NCI-H146 treated with DMSO at 0.1 percent for 48 hours (cell line): Measurements from ENCODE around the gene GCC2.
"Not testable (repeated sequence)": the region's sequence is repeated elsewhere in the genome, so short reads cannot be mapped to it uniquely, and the experiment has no call there.

ENCODE experiments used
- DNase-seq: peaks from one replicate; lab custom pipeline; 2025; ENCODE audit not compliant: unreplicated experiment; lab: John Stamatoyannopoulos, UW

Gene GCC2, protein sequence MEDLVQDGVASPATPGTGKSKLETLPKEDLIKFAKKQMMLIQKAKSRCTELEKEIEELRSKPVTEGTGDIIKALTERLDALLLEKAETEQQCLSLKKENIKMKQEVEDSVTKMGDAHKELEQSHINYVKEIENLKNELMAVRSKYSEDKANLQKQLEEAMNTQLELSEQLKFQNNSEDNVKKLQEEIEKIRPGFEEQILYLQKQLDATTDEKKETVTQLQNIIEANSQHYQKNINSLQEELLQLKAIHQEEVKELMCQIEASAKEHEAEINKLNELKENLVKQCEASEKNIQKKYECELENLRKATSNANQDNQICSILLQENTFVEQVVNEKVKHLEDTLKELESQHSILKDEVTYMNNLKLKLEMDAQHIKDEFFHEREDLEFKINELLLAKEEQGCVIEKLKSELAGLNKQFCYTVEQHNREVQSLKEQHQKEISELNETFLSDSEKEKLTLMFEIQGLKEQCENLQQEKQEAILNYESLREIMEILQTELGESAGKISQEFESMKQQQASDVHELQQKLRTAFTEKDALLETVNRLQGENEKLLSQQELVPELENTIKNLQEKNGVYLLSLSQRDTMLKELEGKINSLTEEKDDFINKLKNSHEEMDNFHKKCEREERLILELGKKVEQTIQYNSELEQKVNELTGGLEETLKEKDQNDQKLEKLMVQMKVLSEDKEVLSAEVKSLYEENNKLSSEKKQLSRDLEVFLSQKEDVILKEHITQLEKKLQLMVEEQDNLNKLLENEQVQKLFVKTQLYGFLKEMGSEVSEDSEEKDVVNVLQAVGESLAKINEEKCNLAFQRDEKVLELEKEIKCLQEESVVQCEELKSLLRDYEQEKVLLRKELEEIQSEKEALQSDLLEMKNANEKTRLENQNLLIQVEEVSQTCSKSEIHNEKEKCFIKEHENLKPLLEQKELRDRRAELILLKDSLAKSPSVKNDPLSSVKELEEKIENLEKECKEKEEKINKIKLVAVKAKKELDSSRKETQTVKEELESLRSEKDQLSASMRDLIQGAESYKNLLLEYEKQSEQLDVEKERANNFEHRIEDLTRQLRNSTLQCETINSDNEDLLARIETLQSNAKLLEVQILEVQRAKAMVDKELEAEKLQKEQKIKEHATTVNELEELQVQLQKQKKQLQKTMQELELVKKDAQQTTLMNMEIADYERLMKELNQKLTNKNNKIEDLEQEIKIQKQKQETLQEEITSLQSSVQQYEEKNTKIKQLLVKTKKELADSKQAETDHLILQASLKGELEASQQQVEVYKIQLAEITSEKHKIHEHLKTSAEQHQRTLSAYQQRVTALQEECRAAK (N-terminal part only)

DNA sequence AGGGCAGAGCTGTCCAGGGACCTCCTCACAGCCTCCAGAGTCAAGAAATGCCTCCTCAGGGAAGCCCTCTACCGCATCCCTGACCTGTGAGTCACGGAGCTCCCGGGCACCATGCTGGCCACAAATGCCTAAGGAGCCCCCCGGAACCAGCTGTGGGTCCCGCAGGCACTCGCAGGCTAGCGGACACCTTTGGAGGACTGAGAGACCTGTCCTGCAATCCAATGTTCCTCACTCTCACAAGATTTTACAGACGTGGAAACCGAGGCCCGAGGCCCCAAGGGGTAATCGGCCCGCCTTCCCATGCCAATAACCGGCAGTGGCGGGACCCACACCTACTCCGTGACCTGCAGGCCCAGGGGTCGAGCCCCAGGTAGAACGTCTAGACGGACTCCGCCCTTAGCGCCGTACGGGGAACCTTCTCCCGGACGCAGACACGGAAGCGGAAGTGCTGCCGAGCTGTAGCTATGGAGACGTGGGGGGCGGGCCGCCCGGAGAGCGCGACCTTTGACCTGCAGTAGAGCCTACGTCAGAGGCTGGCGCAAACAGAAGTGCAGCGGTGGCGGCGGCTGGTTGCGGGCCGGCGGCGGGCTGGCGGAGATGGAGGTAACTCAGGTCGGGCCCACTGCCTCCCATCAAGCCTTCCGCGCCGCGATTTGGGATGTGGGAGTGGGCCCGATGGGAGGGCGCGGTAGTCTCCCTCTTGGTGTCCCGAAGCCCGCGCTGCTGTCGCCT lies at the start of gene GCC2:
Gene GCC2 (plus strand): TSS at position 529 of the 732 bp plus-strand sequence. CDS start 69 bp downstream, at position 598.
- peak; percentile 95 for DNase-seq

DNA sequence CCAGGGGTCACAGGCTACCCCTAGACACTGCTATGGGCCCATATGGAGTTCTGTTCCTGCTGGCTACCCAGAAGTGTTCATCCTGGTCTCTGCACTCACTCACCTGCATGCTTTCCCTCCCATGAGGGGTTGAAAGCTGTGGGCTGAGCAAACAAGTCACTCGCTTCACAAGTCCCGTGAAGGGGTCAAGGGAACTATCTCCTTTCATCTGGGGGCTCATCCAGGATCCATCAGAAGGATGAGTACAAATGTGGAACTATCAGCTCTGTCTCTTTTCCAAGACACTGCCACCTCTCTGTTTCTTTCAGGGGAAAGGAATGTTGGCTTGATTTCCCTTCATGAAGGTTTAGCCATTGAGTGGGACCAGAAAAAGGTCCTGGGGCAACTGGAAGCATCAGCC lies 49.5 kb upstream of the GCC2 start:
- DNase-seq, result no peak

DNA sequence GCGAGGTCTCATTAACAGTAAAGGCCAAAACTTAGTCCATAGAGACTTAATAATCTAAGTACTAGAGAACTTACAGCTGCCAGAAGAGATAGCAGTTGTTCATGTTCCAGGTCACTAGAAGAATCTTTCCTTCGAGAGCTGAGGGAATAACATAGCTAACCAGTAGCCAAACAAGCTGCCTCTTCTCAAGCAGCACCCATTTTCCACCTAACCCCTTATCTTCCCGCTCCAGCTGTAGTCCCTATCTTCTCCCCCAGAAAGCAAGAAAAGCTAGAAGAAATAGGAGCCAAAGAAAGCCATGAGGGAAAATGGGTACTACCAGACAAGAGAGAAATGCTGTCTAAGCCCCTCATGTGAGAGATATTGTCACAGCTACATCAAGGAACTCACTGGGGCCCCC lies 47.2 kb upstream of the GCC2 start:
- no peak for DNase-seq

DNA sequence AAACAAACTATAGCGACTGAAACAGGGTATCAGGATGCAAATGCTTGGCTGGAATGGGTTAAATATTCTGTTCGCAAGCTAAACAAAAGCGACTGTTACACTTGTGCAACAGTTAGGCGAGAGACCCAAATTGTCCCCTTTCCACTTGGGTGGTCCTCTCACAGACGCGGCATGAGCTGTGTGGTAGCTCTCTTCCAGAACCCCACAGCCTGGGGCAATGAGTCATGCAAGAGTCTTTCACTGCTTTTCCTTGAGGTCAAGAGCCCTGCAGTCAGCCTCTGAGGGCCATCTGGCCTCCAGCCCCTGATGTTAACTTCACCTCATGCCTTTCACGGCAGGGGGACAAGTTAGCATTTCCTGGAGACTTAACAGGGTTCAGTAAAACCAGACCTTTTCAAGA lies 45.5 kb upstream of the GCC2 start:
- no peak for DNase-seq

DNA sequence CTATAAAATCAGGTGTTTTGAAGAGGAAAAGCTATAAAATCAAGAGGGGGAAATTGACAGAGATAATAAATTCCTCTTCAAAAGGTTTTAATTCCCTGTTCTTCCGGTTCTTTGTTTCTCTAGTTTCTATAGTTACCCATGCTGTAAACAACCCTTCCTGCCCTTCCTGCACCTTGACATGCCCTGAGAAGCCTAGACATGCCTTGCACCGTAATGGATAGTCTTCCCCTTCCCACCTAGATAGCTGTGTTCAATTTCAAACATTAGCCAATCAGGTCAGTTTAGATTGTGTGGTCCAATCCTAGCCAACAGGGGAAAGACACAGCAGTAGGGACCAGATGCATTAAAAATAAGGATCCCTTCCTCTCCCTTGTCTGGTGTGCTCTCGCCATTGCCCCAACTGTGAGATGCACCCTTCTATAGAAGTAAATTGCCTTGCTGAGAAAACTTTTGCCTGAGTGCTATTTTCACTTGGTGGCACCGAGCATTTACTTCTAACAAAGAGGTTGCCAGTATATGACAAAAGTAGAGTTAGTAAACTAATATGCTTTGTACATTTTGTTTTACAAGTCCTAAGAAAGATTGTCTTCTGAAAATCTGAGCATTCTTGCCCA lies 44.1 kb upstream of the GCC2 start:
- no peak for DNase-seq

DNA sequence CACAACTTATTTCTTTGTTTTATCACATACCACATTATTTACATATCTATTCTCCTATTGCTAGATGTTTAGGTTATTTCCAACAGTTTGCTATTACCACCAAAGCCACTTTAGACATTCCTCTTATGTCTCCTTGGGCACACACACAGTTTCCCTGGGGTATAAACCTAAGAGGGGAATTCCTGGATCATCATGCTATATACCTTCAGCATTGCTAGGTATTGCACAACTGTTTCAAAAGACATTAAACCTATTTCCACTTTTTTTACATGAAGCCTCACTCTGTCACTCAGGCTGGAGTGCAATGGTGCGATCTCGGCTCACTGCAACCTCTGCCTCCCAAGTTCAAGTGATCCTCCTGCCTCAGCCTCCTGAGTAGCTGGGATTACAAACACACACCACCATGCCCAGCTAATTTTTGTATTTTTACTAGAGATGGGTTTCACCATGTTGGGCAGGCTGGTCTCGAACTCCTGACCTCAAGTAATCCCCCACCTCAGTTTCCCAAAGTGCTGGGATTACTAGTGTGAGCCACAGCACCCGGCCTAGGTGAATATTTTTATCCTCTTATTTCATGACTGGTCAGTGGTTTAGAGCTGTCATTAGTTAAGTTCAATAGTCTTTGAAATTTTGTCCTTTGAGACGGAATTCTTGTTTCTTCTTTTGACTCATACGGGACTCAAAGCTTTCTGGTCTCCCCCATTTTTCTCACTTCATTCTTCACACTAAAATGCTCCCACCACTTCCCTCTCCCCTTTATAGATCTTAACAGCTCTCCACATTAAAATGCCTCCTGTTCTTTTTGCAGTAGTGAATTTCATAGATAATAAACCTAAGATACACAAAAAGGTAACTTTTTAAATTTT lies 40.9 kb upstream of the GCC2 start:
- DNase-seq, result no peak

DNA sequence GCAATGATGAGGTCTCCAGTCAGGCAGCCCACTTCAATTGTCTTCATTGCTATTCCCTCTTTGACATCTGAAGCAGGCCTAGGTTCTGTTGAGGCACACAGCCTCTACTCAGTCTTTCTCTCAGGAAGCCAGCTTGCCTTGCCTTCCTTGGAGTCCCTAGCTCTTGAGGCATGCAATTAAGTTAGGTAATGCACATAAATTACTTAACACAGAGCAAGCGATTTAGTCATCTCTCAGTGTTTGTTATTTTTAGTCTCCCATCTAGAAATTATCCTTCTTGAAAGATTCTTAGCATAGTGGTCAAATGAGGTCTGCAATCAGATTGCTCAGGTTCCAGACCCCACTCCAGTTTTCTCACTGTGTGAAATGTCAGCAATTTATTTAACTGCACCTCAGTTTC lies 39.2 kb upstream of the GCC2 start:
- no peak for DNase-seq

DNA sequence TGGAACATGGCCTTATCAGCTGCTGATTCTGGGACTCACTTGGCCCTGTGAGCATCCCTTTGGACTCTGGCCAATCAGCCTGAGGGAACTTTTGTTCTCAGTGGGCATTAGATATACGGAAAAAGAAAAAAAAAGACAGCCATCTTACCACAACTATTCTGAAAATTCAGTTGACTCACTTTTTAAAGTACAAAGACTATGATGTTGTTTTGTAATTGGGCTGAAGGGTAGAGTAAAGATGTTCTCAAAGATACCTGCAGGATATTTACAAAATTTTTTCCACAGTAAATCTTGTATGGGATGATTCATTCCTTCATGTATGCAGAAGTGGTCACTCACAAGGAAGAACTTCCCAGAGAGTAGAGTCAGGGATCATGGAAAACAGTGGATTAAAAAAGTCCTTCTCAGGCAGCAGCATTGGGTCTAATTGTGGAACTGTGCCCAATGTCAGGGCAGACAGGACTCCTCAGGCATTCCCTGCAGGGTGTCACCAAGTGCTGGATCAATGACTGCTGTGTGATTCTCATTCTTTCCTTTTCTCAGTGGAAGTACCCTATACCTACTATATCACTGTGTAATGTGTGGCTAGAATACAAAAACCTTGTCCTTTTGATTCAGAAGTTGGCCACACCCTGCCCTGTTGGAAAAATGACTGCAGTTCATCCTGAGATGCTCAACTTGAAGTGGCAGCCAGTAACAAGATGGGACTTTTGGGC lies 35.9 kb upstream of the GCC2 start:
- no peak for DNase-seq

DNA sequence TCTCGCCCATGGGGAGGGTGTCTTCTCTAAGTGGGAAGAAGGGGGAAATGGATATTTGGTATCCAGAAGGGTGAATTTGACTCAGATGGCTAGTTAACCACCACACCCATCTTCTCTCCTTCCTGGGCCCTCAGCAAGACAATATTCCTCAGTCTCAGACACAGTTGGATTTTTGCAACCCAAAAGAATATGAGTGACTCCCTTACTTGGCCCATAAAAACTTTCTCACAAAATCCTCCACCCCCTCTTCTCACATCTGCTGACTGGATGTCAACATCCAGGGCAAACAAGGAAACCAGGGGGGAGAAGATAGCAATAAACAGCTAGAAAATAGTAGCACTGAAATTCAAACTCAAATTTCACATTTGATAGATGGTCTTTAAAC lies 35.3 kb upstream of the GCC2 start:
- no peak for DNase-seq

DNA sequence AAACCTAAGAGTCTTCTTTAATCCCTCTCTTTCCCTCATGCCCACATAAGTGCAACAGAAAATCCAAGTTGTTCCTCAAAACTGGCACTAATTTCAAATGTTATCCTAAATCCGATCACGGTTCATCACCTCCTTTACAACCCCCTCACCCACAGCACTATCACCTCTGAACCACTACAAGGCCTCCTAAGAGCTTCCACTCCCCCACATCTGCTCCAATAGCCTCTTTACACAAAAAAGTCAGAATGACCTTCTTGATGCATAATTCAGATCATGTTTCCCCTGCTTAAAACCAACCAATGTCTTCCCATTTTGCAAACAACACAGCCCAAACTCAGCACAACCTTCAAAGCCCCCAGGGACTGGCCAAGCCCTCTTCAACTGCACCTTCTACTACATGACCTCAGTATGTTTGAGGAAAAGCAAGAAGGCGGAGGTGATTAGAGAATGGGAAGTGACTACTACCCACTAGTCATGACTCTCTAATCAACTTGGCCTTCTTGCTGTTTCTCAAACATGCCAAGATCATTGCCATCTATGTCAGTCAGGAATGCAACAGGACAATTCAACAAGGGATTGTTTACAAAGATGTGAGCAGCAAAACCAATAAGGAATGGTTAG lies 34.6 kb upstream of the GCC2 start:
- DNase-seq, result no peak

DNA sequence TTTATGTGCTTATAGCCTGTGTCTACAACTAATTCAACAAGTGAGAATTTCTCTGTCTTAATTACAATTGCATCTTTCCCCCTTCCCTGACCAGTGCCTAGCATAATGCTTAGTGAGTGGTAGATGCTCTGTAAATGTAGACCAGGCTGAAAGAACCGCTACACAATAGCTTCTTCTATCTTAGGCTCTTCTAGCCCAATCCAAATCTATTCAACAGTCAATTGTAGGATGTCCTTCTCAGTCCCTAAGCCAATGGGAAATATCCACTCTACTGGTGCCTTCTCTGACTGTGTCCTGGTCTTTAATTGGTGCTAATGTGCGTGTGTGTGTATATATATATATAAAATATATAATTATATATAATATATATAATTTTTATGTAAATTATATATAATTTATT lies 34.1 kb upstream of the GCC2 start:
- DNase-seq, result no peak

DNA sequence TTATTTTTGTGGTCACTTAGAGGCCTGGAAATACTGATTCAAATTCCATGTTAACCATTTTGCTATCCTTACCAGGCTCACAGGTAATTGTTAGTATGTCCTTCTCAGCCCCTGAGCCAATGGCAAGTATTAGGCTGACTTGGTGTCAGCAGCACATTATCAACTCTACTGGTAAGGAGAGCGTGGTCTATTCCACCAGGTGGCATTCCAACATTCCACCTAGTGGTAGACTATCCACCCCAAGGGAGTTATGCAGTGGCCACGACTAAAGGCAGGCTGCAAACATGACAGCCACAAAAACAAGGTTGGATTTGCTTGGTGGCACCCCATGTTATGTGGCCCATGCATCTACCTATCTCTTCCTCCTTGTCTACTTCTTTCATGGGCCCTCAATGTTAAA lies 31.8 kb upstream of the GCC2 start:
- no peak for DNase-seq

DNA sequence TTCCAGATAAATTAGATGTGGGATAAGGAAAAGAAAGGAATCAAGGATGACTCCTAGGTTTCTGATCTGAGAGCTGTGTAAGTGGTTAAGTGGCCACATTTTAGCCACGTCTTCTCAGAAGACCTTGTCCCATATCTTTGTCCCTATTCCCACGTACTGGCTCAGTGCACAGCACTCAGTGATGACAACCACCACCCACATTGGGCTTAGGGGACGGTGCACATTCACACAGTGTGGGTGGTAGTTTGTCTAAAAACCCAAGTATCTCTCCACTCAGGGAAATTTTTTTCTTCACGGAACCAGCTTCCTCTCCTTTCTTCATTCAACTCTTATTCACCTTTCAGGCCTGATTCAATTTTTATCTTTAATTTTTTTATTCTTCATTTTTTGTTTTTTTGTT lies 30.6 kb upstream of the GCC2 start:
- DNase-seq, result no peak

DNA sequence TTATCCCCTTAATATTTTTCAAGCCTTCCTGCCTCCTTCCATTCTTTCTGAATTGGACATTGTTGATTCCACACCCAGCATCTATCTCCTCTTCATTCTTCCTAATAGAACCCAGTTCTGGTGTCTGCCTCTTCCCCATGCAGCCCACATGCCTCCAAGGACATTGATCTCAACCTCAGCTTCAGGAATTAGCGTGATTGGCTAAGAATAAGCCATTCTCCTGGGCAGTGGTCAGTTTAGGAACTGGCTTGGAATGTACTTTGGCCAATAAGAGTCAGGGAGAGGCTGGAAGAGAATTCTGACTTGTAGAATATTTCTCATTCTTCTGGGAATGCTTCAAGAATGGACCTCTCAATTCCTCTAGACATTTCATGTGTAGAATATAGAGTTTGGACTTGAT lies 25.9 kb upstream of the GCC2 start:
- DNase-seq, result no peak

DNA sequence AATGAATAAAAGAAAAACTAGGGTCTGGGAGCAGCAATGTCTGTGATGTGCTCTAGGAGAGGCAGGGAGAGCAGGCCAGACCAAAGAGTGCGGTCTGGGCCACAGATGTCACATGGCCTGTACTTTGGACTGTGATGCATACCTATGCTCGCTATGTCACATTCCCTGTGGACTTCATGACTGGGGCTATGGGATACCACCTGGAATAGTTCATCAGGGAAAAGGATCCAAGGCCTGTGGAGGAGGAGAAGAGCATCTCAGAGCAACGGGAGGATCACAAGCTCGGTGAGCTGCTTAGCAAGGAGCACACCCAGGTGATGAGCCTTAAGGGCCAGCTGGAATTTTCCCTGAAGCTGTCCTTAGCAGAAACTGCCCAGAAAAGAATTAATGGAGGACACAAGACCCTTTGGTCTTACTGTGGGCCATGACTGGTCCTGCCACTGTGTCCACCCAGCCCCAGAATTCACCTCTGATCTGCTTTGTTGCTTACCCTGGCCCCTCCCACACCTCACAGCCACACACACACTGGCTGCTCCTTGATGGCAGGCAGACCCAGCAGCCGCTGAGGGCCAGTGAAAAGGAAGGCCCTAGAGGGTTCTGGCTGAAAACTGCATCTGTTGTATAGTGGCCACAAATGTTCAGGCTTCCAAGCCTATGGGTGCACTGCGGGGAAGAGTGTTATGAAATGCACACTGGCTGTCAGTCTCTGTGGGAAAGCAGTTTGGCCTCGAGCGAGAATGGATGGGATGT lies 25.3 kb upstream of the GCC2 start:
- no peak for DNase-seq

DNA sequence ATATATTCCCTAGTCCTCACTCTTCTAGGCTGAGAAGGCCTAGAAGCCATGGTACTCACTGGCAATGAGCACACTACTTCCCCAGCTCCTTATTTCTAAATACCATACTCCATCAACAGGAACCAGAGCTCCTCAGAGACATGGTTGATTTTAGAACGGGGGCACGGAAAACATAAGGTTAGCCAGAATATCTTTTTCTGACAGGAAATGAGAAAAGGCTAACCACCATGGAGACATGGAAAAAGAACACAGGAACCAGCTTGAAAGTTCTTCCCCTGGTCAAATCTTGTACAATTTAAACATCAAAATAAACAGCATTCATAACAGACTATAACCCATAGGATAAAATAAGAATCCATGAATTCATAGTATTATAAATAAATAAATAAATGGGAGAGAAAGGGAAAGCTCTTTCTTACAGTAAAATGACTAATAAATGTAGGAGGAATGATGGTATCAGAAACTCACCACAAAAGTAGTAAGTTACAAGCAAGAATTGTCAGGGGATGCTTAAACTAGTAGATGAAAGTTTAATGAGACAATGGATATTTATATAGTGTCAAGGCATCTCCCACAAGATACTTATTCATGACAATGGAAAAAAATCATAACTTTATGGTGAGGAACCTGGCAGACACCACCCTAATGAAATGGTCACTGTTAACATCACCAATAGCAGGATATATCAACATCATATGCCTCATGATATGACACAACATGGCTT lies 20.6 kb upstream of the GCC2 start:
- no peak for DNase-seq

DNA sequence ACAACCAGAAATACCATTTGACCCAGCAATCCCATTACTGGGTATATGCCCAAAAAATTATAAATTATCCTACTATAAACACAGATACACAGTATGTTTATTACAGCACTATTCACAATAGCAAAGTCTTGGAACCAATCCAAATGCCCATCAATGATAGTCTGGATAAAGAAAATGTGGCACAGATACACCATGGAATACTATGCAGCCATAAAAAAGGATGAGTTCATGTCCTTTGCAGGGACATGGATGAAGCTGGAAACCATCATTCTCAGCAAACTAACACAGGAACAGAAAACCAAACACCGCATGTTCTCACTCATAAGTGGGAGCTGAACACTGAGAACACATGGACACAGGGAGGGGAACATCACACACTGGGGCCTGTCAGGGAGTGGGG lies 13.4 kb upstream of the GCC2 start:
- DNase-seq, result not testable (repeated sequence)
